HS-27A (cell line): ENCODE data around the gene GPX4.

Source experiments
- DNase-seq: peaks from one replicate; pipeline ENCODE4 v3.0.0-alpha.2; 2012; ENCODE audit warnings: low read depth, missing footprints

The GPX4 gene

GRCh38 chr19:1130771-1131717 is 27.2 kb downstream of the GPX4 start:
- DNase-seq = no peak

GRCh38 chr19:1131718-1132551 is 28.1 kb downstream of the GPX4 start:
- peak; percentile 41 for DNase-seq

- DNase-seq = no peak
Observed at GRCh38 chr19:1132552-1133383, 29.0 kb downstream of the GPX4 start.

GRCh38 chr19:1133471-1133929 is 29.7 kb downstream of the GPX4 start:
- no peak for DNase-seq

- no peak for DNase-seq
Observed at GRCh38 chr19:1134431-1134830, 30.6 kb downstream of the GPX4 start.

GRCh38 chr19:1135454-1135853 is 31.7 kb downstream of the GPX4 start:
- DNase-seq = no peak

GRCh38 chr19:1136201-1136600 is 32.4 kb downstream of the GPX4 start:
- no peak for DNase-seq

GRCh38 chr19:1136621-1137317 is 33.0 kb downstream of the GPX4 start:
- DNase-seq = no peak

- no peak for DNase-seq
Observed at GRCh38 chr19:1138121-1138520, 34.3 kb downstream of the GPX4 start.

- DNase-seq = no peak
Observed at GRCh38 chr19:1139126-1139525, 35.3 kb downstream of the GPX4 start.

- no peak for DNase-seq
Observed at GRCh38 chr19:1140272-1141027, 36.7 kb downstream of the GPX4 start.

GRCh38 chr19:1141944-1142343 is 38.1 kb downstream of the GPX4 start:
- no peak for DNase-seq

- no peak for DNase-seq
Observed at GRCh38 chr19:1143828-1144399, 40.1 kb downstream of the GPX4 start.

GRCh38 chr19:1144741-1145140 is 40.9 kb downstream of the GPX4 start:
- DNase-seq = no peak

GRCh38 chr19:1145635-1146411 is 42.0 kb downstream of the GPX4 start:
- no peak for DNase-seq

GRCh38 chr19:1146412-1146699 is 42.6 kb downstream of the GPX4 start:
- no peak for DNase-seq

GRCh38 chr19:1146858-1147780 is 43.3 kb downstream of the GPX4 start:
- no peak for DNase-seq

GRCh38 chr19:1147934-1148549 is 44.2 kb downstream of the GPX4 start:
- no peak for DNase-seq
